Measurements from ENCODE around the gene MARCHF2.

Gene MARCHF2

GRCh38 chr19:8455018-8455417 lies 41.9 kb downstream of the MARCHF2 start:
- DNase-seq: no peak

DNA sequence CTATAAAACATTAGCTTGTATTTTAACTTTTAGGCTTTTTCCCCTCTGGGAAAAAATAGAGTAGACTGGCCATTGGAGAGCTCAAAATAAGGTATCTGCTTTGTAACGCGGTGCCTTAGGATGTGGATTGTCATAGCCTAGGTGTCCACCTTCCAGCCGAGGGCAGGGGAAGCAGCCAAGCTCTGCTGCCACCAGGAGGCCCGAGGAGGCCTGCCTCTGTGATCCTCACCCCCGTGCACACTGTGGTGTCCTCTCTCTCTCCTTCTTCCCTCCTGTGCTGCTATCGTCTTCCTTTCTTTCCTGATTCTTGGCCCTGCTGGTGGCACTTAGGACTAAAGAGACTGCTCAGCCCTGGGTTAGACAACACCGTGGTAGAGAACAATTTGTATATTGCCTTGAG lies 43.0 kb downstream of the MARCHF2 start:
- no peak for DNase-seq

DNA sequence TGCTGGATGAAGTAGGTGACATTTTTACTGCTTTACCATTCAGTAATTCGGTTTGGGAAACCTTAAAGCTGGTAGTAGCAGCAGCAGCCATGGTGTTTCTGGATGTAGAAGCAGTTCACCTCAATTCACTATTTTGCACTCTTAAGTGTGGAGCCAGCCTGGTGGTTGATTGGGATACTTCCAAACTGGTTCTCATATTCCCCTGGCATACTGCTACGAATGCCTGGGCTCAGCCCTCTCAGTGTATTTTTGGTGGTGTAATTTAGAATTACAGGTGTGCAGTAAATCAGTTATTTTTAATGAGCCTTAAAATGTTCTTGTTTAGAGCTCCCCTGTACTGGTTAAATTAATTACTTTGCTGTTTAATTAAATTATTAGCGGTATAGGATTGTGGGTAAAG lies 44.1 kb downstream of the MARCHF2 start:
- DNase-seq: no peak

DNA sequence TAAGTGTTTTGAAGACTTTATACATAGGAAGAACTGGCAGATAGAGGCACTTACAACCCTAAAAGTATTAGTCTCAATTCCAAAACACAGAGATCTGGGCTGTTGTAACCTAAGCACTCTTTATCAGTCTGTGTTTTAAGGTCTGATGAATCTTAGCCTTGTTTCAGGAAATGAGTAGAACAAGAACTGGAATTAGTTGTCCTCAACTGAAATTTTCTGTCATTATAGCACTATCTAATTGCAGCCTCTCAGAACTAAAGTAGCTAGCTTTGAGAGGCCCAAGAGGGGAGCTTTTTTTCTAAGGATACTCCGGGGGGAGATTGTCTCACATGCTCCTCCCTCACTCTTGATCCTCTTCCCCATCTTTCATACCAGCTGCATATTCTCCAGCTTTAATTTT lies 44.7 kb downstream of the MARCHF2 start:
- DNase-seq: no peak

DNA sequence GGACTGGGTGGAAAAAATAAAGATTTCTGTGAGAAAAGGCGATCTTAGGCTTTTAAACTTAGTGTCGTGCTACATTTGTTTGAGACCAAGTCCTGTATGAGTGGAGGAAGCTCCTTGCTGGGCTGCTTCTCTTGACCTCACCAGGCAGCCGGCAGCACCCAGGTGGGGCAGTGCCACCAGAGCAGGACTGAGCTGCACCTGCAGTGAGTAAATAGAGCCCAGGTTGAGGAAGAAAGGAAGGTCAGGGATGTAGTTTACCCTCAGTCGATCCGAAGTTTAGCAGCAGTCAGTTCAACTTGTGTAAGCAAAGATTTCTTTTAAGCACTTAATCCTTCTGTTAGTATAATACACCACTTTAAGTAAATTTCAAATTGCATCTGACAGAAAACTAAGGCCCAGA lies 45.3 kb downstream of the MARCHF2 start:
- DNase-seq: no peak

DNA sequence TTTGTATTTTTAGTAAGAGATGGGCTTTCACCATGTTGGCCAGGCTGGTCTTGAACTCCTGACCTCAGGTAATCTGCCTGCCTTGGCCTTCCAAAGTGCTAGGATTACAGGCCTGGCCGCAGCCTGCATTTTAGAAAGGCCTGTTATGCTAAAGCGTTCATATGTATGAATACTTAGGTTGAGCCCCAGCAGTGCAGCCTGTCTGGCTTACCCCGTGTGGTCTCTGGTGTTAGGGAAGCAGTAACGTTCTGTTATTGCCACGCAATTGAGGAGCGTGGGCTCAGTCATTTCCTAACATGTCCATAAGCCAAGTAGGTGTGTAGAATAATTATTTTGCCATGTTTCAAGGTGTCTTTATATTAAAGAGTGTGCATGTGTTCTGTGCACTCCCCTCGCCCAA lies 46.0 kb downstream of the MARCHF2 start:
- DNase-seq: no peak

- no peak for DNase-seq
These were observed 46.6 kb downstream of the MARCHF2 start for GRCh38 chr19:8459520-8460270.

DNA sequence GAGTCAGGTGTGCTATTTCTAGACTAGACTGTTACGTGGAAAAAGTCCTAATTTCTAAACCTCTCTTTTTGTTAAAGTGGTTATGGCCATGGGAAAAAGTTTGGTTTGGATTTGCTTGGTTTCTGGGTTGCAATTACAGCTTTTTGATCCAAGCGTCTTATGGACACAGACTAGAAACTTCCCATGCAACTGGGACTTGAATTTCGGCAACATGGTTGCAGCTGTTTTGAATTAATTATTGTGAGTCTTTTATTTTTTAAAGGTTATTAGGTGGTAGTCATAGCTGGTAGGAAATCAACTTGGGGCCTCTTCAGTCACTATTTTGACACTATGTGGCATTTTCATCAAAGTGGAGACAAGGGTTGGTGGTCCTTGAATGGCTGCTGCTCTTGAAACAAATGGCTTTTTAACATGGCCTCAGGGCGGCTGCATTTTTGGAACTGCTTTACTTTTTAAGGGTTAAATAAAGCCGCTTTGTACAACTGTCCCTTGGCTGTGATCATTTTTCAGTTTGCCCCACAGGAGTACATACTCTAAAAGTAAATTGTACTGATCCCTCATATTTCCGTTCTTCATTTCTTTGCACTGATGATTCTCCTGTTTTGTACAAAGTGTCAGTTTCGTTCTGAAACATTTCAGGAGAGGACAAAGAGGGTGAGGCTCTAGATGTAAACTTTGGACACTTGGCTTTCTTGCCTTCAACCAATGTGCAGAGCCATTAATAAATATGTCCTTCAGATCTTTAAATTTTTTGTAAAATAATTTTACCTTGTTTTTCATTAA lies 47.6 kb downstream of the MARCHF2 start:
- DNase-seq: no peak

DNA sequence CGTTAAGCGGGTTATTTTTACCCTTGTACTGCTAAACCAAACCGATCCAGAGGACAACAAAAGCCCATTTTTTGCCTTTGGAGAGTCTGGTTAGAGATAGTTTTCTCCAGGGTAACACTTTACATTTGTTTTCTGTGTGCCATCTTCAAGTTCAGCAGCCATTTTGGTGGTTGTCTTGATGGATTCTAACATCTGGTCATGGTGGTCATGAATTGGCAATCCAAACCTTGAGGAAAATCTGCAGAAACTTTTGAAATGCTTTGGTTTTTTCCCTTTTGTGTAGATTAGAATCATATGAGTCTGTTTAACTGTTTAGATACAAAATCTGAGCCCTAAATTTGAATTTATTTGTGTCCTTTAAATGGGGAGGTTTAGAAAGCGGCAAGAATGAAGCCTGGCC lies 48.3 kb downstream of the MARCHF2 start:
- DNase-seq: no peak

- no peak for DNase-seq
These were observed 48.8 kb downstream of the MARCHF2 start for GRCh38 chr19:8461891-8462290.

- no peak for DNase-seq
These were observed 49.5 kb downstream of the MARCHF2 start for GRCh38 chr19:8462571-8462970.

- DNase-seq: no peak
These were observed 50.3 kb downstream of the MARCHF2 start for GRCh38 chr19:8463365-8463764.

GRCh38 chr19:8466018-8466417 lies 52.9 kb downstream of the MARCHF2 start:
- DNase-seq: no peak

DNA sequence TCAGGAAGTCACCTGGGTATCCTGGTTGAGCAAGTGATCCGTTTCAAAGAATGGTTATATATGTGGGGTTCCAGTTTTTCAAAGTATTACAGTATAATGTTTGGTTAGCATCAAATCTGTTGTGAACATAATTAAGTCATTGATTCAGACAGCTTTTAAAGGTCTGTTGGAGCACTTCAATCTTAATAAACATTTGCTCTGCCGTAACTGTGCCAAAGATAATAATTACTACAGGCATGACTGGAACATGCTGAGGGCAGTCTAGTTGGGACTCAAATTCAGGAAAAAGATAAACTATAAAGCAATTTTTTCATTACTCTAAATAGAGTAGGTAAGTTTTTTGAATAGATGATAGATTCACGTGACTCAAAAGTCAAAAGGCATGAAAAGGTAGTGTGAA lies 55.0 kb downstream of the MARCHF2 start:
- DNase-seq: no peak

- no peak for DNase-seq
These were observed 55.8 kb downstream of the MARCHF2 start for GRCh38 chr19:8468761-8469373.

DNA sequence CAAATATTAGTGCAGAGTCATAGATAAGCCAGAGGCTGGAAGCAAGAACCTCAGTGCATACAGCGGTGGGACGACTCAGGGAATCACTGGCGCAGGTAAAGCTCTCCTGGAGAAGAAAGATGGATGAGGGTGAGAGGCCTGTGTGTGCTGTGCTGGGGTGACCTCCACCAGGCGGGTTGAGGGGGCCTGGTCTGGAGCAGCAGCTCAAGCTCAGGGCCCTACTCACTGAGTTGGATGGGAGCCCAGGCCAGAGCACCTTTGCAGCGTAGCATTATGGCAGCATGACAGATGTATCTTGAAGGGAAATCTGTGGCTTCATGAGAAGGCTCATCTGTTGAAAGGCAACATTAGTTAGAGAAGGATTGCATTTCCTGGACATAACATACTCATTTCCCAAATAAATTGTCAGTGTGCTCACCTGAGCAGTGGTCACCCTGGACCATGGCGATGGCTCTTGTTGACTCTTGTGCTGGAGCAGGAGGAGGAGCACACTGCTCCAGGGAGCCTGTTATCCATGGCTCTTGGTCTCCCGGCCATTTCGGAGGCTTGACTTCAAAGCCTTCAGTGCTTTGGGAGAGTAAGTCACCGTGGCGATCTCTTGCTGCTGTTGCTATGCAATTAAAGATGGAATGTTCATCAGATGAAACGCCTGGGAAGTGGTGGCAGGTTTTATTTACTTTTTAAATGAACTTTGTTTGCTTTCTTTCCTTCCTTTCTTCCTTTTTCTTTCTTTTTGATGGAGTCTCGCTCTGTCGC lies 56.7 kb downstream of the MARCHF2 start:
- no peak for DNase-seq

GRCh38 chr19:8473648-8474476 lies 60.8 kb downstream of the MARCHF2 start:
- DNase-seq: no peak

- no peak for DNase-seq
These were observed 61.9 kb downstream of the MARCHF2 start for GRCh38 chr19:8475005-8475404.

DNA sequence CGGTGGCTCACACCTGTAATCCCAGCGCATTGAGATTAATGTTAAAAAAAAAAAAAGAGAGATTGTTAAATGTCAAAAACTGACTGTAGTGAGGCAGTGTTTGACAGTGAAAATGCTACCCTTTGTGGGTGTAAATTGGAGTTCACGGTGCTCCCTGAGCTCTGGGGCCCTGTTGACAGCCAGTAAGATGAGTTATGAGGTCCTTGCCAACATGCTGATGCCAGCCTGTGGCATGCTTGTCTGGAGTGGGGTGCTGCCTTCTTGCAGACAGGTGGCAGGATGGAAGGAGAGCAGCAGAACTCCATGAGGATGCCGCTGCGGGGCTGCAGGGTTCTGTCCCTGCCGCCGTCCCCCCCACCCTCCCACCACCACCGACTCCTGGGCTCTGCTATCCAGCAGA lies 63.4 kb downstream of the MARCHF2 start:
- no peak for DNase-seq

GRCh38 chr19:8477889-8478288 lies 64.8 kb downstream of the MARCHF2 start:
- DNase-seq: no peak

- DNase-seq: no peak
These were observed 65.5 kb downstream of the MARCHF2 start for GRCh38 chr19:8478598-8478997.

DNA sequence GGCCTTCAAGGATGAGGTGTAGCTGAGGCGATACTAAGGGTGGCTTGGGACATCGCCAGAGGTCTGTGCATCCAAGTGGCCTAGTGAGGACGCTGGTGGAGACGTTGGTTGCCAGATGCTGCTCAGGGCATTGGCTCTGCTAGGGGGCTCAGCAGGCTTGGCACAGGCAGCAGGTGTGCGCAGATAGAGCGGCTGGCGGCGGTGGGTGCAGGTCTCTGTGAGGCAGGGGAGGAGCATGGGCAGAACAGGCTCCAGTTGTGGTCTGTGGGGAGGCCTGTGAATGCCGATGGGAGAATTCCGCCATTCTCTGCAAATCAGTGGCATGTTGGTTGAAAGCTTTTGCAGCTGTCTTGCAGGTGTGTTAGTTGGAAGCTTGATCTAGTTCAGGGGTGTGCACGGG lies 68.1 kb downstream of the MARCHF2 start:
- DNase-seq: no peak
